ENCODE results near the gene FBXL3. TPM values are rescaled to one million over a fixed set of nuclear protein-coding genes. Genes with fewer than 3 reads are reported as not detected.

Gene FBXL3
- total and polyA plus RNA-seq, 2 of the 8 experiments (the other 6 are each of a cell fraction or from before 2014, with no cell fraction given): 4.9 to 14.9 TPM

DNA sequence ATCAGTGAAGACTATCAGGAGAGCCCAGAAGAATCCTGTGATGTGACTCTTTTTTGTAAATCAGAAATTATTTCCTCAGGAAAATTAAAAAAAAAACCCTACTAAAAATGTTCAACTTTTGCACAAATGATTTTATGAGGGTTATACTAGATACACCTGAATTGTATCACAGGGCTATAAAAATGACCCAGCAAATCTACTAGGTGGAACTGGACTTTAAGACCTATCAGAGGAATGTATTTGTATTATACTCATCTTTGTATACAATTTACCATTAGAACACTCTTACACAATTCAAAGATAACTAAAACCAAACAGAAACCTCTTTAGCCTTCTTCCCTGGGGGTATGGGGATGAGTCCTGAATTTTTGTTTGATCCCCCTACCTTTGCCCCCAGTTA is 7.2 kb downstream of the FBXL3 start:
- Histone ChIP-seq H3K4me1 (replicated peaks in 1 of 4; ENCODE audit: control insufficient read depth in 3 of 4, insufficient read depth in 4 of 4, low read length in 3 of 4) (no peaks in the 10 kb centered on the region), H3K27ac (ENCODE audit: low read depth, low read length) (no peak overlapping the region), H3K23ac (ENCODE audit: insufficient read length) (no peak overlapping the region), H2BK12ac (ENCODE audit: low read depth, low read length) (no peak overlapping the region), H2AK5ac (ENCODE audit: low read depth, low read length) (no peak overlapping the region), H2BK20ac (ENCODE audit: low read length) (no peak overlapping the region), H3K4me3 (ENCODE audit: extremely low read depth in 1 of 4, insufficient read depth in 2 of 4, low read depth in 3 of 4, low read length in 4 of 4) (no peak overlapping the region), H2AFZ (ENCODE audit: low read length) (no peak overlapping the region), H3K27me3 (replicated peaks in 1 of 4; ENCODE audit: control insufficient read depth in 3 of 4, extremely low read depth in 1 of 4, insufficient read depth in 3 of 4, low read length in 3 of 4) (no peaks in the 10 kb centered on the region), H3K9ac (replicated peaks in 1 of 4; ENCODE audit: extremely low read depth in 1 of 4, low read depth in 3 of 4, low read length in 3 of 4) (no peak overlapping the region), H4K91ac (replicated peaks; ENCODE audit: insufficient read length, low read length) (no peak overlapping the region), H3K79me1 (ENCODE audit: low read depth, low read length) (0 out of 2 replicates have a peak, but pooled peaks cover 3% of the 10 kb centered on the region), H3K9me3 (ENCODE audit: insufficient read depth in 2 of 2, low read depth in 1 of 2, low read length in 1 of 2) (no peaks in the 10 kb centered on the region), H3K14ac (ENCODE audit: insufficient read length) (no peak overlapping the region), H4K5ac (ENCODE audit: insufficient read length, low read depth, low read length) (no peak overlapping the region), H4K8ac (ENCODE audit: extremely low read depth, insufficient read depth, low read length) (no peak overlapping the region), H3K56ac (replicated peaks; ENCODE audit: insufficient read length, low read depth, low read length) (no peak overlapping the region), H4K20me1 (replicated peaks in 1 of 2; ENCODE audit: control insufficient read depth in 1 of 2, insufficient read depth in 2 of 2, low read length in 2 of 2) (peaks cover 0 to 7% of the 10 kb centered on the region in 2 experiments), H2BK120ac (replicated peaks; ENCODE audit: low read depth, low read length) (no peak overlapping the region), H3K4me2 (ENCODE audit: insufficient read depth in 1 of 2, low read depth in 2 of 2, low read length in 2 of 2) (no peak overlapping the region), H3K18ac (ENCODE audit: extremely low read depth, low read length) (no peak overlapping the region), H3K79me2 (ENCODE audit: control insufficient read depth in 1 of 2, insufficient read depth in 2 of 2, low read length in 2 of 2) (peaks cover 0 to 58% of the 10 kb centered on the region in 2 experiments; a peak in 2 of 4 replicates), H3K36me3 (ENCODE audit: control insufficient read depth in 2 of 4, insufficient read depth in 4 of 4, low read length in 3 of 4) (peaks cover 7 to 44% (median 16%) of the 10 kb centered on the region in 4 experiments), H2BK5ac (ENCODE audit: low read depth, low read length) (no peak overlapping the region), H3K23me2 (ENCODE audit: low read depth, low read length) (no peaks in the 10 kb centered on the region; the same call in 1 of the 2 replicates), H2BK15ac (ENCODE audit: low read length) (no peak overlapping the region), H3K4ac (replicated peaks; ENCODE audit: insufficient read length, low read depth, low read length) (no peak overlapping the region)
- ChIA-PET POLR2A (ENCODE audit: partially characterized antibody) (interaction anchor here (0.7 kb wide), 1 partner anchor 312 kb away, joined by 3 read pairs; no protein-coding TSS in a partner anchor), CTCF (ENCODE audit: partially characterized antibody) (interaction anchor here (0.9 to 1.0 kb wide), 2 partner anchors 10 to 297 kb away, joined by 4 read pairs; no protein-coding TSS in a partner anchor)
- DNase-seq (ENCODE audit: low read depth in 1 of 2, low spot score in 2 of 2) (no peak), FAIRE-seq (no peak)
- TF ChIP-seq EZH2 (IDR thresholded peaks at IDR 0.05; ENCODE audit: low read depth, low read length, severe bottlenecking) (no peak), BCL11A (IDR thresholded peaks at IDR 0.05; ENCODE audit: low read depth in 2 of 2, low read length in 2 of 2) (no peak), PHF8 (conservative IDR thresholded peaks at IDR 0.05; ENCODE audit: low read depth, low read length) (no peak)
